A549 (cell line): ENCODE measurements around the gene TRMT2A. TPM values are rescaled to one million over a fixed set of nuclear protein-coding genes. Genes with fewer than 3 reads are reported as not detected.

ENCODE experiments used
- ATAC-seq, 2 experiments: fragments of 200-7000 bp in 1 of 2; fragments of >200 bp in 1 of 2; cut with Nextera tagmentation in 1 of 2; cut with Tn5 transposase in 1 of 2; 3 replicates each; pipeline versions ENCODE4 v1.8.0 to v1.9.1; 2018 to 2020; ENCODE audit warnings: mild to moderate bottlenecking in 1 of 2, moderate library complexity in 1 of 2
- CTCF ChIA-PET: fragments of 300-600 bp; sonication (Branson Sonifier 250); formaldehyde crosslinking; extraction: SDS; loops from one replicate; lab custom pipeline; 2021; ENCODE audit warnings: antibody characterized with exemption, inconsistent platforms; lab: Yijun Ruan, JAX
- POLR2A ChIA-PET: fragments of 350-600 bp; formaldehyde crosslinking; extraction: SDS; loops from one replicate; lab custom pipeline; 2021; ENCODE audit warnings: antibody characterized with exemption, inconsistent platforms; lab: Yijun Ruan, JAX
- DNase-seq, 2 experiments: peaks; one replicate each; pipeline versions ENCODE4 v3.0.0 to v3.0.0-alpha.2; 2011 to 2016; ENCODE audit warnings: low read depth in 1 of 2, low spot score in 1 of 2
- FAIRE-seq: peaks from 2 replicates; lab custom pipeline; 2011; peaks lifted over from hg19 to GRCh38; lab: Jason Lieb, UNC
- H3K27ac ChIP-seq, 2 experiments: fragments of >200 bp; sonication (Bioruptor Twin); formaldehyde crosslinking; 3 replicates each; pipeline ENCODE4 v1.5.1; 2016 to 2017
- H3K4me1 ChIP-seq: fragments of >200 bp; sonication (Bioruptor Twin); formaldehyde crosslinking; 3 replicates; pipeline ENCODE4 v1.6.1; 2016
- H3K4me2 ChIP-seq: fragments of >200 bp; sonication (Bioruptor Twin); formaldehyde crosslinking; 3 replicates; pipeline ENCODE4 v1.6.1; 2016
- H3K4me3 ChIP-seq: fragments of >200 bp; sonication (Bioruptor Twin); formaldehyde crosslinking; 3 replicates; pipeline ENCODE4 v1.5.1; 2016
- H3K9me3 ChIP-seq: fragments of >200 bp; sonication (Bioruptor Twin); formaldehyde crosslinking; 3 replicates; pipeline ENCODE4 v1.6.1; 2016
- BCL3 ChIP-seq: fragments of >200 bp; sonication (Bioruptor Twin); formaldehyde crosslinking; IDR thresholded peaks from 3 replicates; pipeline ENCODE4 v1.6.1; 2016
- BHLHE40 ChIP-seq: IDR thresholded peaks from 2 replicates; pipeline ENCODE4 v1.6.1; 2012; ENCODE audit warnings: low read depth, low read length, inconsistent platforms
- CHD4 ChIP-seq: fragments of 200-600 bp; sonication (generic); IDR thresholded peaks from 2 replicates; pipeline ENCODE4 v1.6.1; 2016; ENCODE audit warnings: antibody characterized with exemption, mild to moderate bottlenecking, borderline replicate concordance
- EHF ChIP-seq: fragments of 250-450 bp; sonication (Bioruptor Pico); IDR thresholded peaks from 2 replicates; pipeline ENCODE4 v1.5.0; 2020; ENCODE audit warnings: mild to moderate bottlenecking
- EP300 ChIP-seq, 2 experiments: fragments of >200 bp; sonication (Bioruptor Twin); formaldehyde crosslinking; IDR thresholded peaks; 2 replicates in 1 of 2; 3 replicates in 1 of 2; pipeline ENCODE4 v1.6.1; 2016 to 2017
- ESRRA ChIP-seq: fragments of 150-350 bp; IDR thresholded peaks from 2 replicates; pipeline ENCODE4 v1.6.1; 2014; ENCODE audit warnings: mild to moderate bottlenecking, low read length, borderline replicate concordance
- FOSB ChIP-seq: fragments of 250-450 bp; sonication (Bioruptor Pico); IDR thresholded peaks from 2 replicates; pipeline ENCODE4 v1.5.0; 2020; ENCODE audit warnings: mild to moderate bottlenecking, moderate library complexity
- HDAC2 ChIP-seq: fragments of 200-600 bp; sonication (generic); IDR thresholded peaks from 2 replicates; pipeline ENCODE4 v1.6.1; 2016
- HOXB13 ChIP-seq: fragments of 250-450 bp; sonication (Bioruptor Pico); IDR thresholded peaks from 2 replicates; pipeline ENCODE4 v1.5.0; 2020; ENCODE audit warnings: low read depth, mild to moderate bottlenecking, moderate library complexity
- HOXB5 ChIP-seq: fragments of 250-450 bp; sonication (Bioruptor Pico); IDR thresholded peaks from 2 replicates; pipeline ENCODE4 v1.5.0; 2020; ENCODE audit warnings: mild to moderate bottlenecking, moderate library complexity
- JUN ChIP-seq, 2 experiments: fragments of >200 bp; sonication (Bioruptor Twin); formaldehyde crosslinking; IDR thresholded peaks; 2 replicates in 1 of 2; 3 replicates in 1 of 2; pipeline ENCODE4 v1.6.1; 2016 to 2017
- JUNB ChIP-seq: fragments of >200 bp; sonication (Bioruptor Twin); formaldehyde crosslinking; IDR thresholded peaks from 2 replicates; pipeline ENCODE4 v1.6.1; 2016
- KDM1A ChIP-seq: fragments of 200-600 bp; sonication (generic); IDR thresholded peaks from 2 replicates; pipeline ENCODE4 v1.6.1; 2016; ENCODE audit warnings: low read depth, mild to moderate bottlenecking
- MAFK ChIP-seq: fragments of 450-650 bp; IDR thresholded peaks from 2 replicates; pipeline ENCODE4 v1.6.1; 2014; ENCODE audit not compliant: partially characterized antibody
- NFE2L2 ChIP-seq: fragments of 150-350 bp; conservative IDR thresholded peaks from 2 replicates; pipeline ENCODE4 v1.6.1; 2014; ENCODE audit warnings: low read length
- PHF8 ChIP-seq: fragments of 200-600 bp; sonication (generic); IDR thresholded peaks from 2 replicates; pipeline ENCODE4 v1.6.1; 2016; ENCODE audit warnings: low read depth, mild to moderate bottlenecking, antibody characterized with exemption, moderate library complexity, borderline replicate concordance
- POLR2A ChIP-seq: IDR thresholded peaks from 2 replicates; pipeline ENCODE4 v1.6.1; 2012; ENCODE audit warnings: mild to moderate bottlenecking, low read length
- RCOR1 ChIP-seq: fragments of 150-350 bp; IDR thresholded peaks from 2 replicates; pipeline ENCODE4 v1.6.1; 2014; ENCODE audit warnings: antibody characterized with exemption, low read length, low read depth
- RFX5 ChIP-seq: fragments of 450-650 bp; IDR thresholded peaks from 2 replicates; pipeline ENCODE4 v1.7.1; 2014; ENCODE audit warnings: antibody characterized with exemption, mild to moderate bottlenecking, moderate library complexity
- SMC3 ChIP-seq: fragments of >200 bp; sonication (Bioruptor Twin); formaldehyde crosslinking; IDR thresholded peaks from 3 replicates; pipeline ENCODE4 v1.6.1; 2018; ENCODE audit warnings: inconsistent platforms
- TFCP2L1 ChIP-seq: fragments of 250-450 bp; sonication (Bioruptor Pico); IDR thresholded peaks from 2 replicates; pipeline ENCODE4 v1.5.0; 2021; ENCODE audit warnings: mild to moderate bottlenecking
- USF2 ChIP-seq: fragments of 450-650 bp; IDR thresholded peaks from 2 replicates; pipeline ENCODE4 v1.6.1; 2014; ENCODE audit warnings: antibody characterized with exemption
- ZC3H11A ChIP-seq: fragments of 450-650 bp; IDR thresholded peaks from 2 replicates; pipeline ENCODE4 v1.6.1; 2014; ENCODE audit warnings: antibody characterized with exemption, mild to moderate bottlenecking
- ZFP36 ChIP-seq: fragments of 450-650 bp; IDR thresholded peaks from 2 replicates; pipeline ENCODE4 v1.6.1; 2014; ENCODE audit warnings: borderline replicate concordance; ENCODE audit not compliant: partially characterized antibody
- ZNF302 ChIP-seq: fragments of 250-450 bp; sonication (Bioruptor Pico); IDR thresholded peaks from 2 replicates; pipeline ENCODE4 v1.9.0; 2021; ENCODE audit warnings: inconsistent platforms, mild to moderate bottlenecking, moderate library complexity
- ZSCAN20 ChIP-seq: fragments of 250-450 bp; sonication (Bioruptor Pico); IDR thresholded peaks from 2 replicates; pipeline ENCODE4 v1.8.0; 2022; ENCODE audit warnings: mild to moderate bottlenecking, moderate library complexity
- WGBS: methylation state at CpG from one replicate; pipeline ENCODE4 v1.1.6; 2017; ENCODE audit errors: missing lambda C conversion rate; 5-methylcytosine and 5-hydroxymethylcytosine counted together
- polyA plus RNA-seq, 4 experiments: library from polyadenylated mRNA; depleted of rRNA in 3 of 4; stranded (reverse); fragments of >200 nt; fragmentation: RNase III in 1 of 4; extraction: RNeasy Plus Mini Kit Qiagen cat#74134 plus additional on column Dnase treatment in 1 of 4; gene quantifications; 2 replicates in 3 of 4; 3 replicates in 1 of 4; pipeline ENCODE4 v1.2.3, GENCODE V29; 2011 to 2017
- TF ChIP-seq, protein P1 (sequence below): fragments of >200 bp; sonication (Bioruptor Twin); formaldehyde crosslinking; IDR thresholded peaks from 3 replicates; pipeline ENCODE4 v1.5.1; 2016
- TF ChIP-seq, protein P2 (sequence below): IDR thresholded peaks from 2 replicates; pipeline ENCODE4 v1.6.1; 2012; ENCODE audit warnings: low read depth, borderline replicate concordance

The TRMT2A gene
- polyA plus RNA-seq, 2 of the 4 experiments (the other 2 are of a cell fraction): 12.3 to 28.8 TPM

- ATAC-seq (no peak), FAIRE-seq (no peak)
- Histone ChIP-seq H3K4me3 (no peak overlapping the region), H3K4me1 (no peaks in the 10 kb centered on the region), H3K4me2 (no peak overlapping the region)
- TF ChIP-seq ESRRA (no peak), ZSCAN20 (CRISPR knock-in tag) (no peak), ZNF302 (no peak), USF2 (no peak)
- TF ChIP-seq, all 56 proteins: peak for 0
- POLR2A ChIA-PET: no interaction called here
- Histone ChIP-seq H3K27ac (no peak overlapping the region), H3K9me3 (no peaks in the 10 kb centered on the region)
- WGBS: 74% methylated on average over 5 of the region's 14 CpGs
- DNase-seq: no peak
- CTCF ChIA-PET: interaction anchor here (7.1 kb wide), 1 partner anchor 134 kb away, joined by 92 read pairs; no protein-coding TSS in a partner anchor
Measured at GRCh38 chr22:20152464-20152890, 35.5 kb upstream of the TRMT2A start.

DNA sequence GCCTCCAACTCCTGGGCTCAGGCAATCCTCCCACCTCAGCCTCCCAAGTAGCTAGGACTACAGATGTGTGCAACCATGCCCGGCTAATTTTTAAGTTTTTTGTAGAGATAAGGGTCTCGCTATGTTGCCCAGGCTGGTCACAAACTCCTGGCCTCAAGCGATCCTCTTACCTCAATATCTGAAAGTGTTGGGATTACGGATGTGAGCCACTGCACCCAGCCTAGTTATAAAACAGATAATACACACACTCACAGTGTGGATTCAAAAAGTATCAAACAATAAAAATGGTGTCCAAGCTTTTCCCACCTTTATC, 34.2 kb upstream of the TRMT2A start:
- CTCF ChIA-PET: interaction anchor here (0.7 to 7.1 kb wide), 2 partner anchors 22 to 135 kb away, joined by 3 to 92 read pairs; no protein-coding TSS in a partner anchor
- TF ChIP-seq ZC3H11A (no peak), EHF (CRISPR knock-in tag) (no peak), HOXB13 (CRISPR knock-in tag) (no peak), NFE2L2 (no peak), ZSCAN20 (CRISPR knock-in tag) (no peak), CHD4 (no peak), POLR2A (no peak), JUN (IDR thresholded peaks at IDR 0.05) (no peak), BCL3 (no peak), ESRRA (no peak), RCOR1 (no peak), ZFP36 (no peak), RFX5 (no peak), PHF8 (no peak), TFCP2L1 (CRISPR knock-in tag) (no peak), HOXB5 (CRISPR knock-in tag) (no peak)
- no peak for DNase-seq
- no peaks in the 10 kb centered on the region for H3K9me3 ChIP-seq
- ATAC-seq: no peak
- 93% methylated on average over 2 of the region's 4 CpGs for WGBS
- H3K27ac ChIP-seq: no peak overlapping the region
- no peak overlapping the region for H3K4me3 ChIP-seq
- FAIRE-seq: no peak
- H3K4me2 ChIP-seq: no peak overlapping the region
- no peaks in the 10 kb centered on the region for H3K4me1 ChIP-seq
- POLR2A ChIA-PET: no interaction called here

GRCh38 chr22:20150381-20151275, 33.6 kb upstream of the TRMT2A start, which contains the start of gene CCDC188:
TSS of gene CCDC188 (minus strand) at chr22:20151055. CDS start at chr22:20150986, 69 bp downstream.
- ATAC-seq (no peak), FAIRE-seq (no peak), DNase-seq (no peak)
- Histone ChIP-seq H3K27ac (no peak within 1 kb of the TSS), H3K9me3 (no peaks in the 10 kb centered on the region), H3K4me1 (no peaks in the 10 kb centered on the region), H3K4me3 (no peak within 1 kb of the TSS), H3K4me2 (no peak within 1 kb of the TSS)
- 72% methylated on average over 3 of the region's 14 CpGs for WGBS
- POLR2A ChIA-PET: no interaction called here
- CTCF ChIA-PET: interaction anchor here (0.7 to 7.1 kb wide), 2 partner anchors 21 to 135 kb away, joined by 3 to 92 read pairs; no protein-coding TSS in a partner anchor
- TF ChIP-seq KDM1A: no peak
- no peak for TF ChIP-seq ZC3H11A
- no peak for TF ChIP-seq HDAC2
- TF ChIP-seq, protein P1, sequence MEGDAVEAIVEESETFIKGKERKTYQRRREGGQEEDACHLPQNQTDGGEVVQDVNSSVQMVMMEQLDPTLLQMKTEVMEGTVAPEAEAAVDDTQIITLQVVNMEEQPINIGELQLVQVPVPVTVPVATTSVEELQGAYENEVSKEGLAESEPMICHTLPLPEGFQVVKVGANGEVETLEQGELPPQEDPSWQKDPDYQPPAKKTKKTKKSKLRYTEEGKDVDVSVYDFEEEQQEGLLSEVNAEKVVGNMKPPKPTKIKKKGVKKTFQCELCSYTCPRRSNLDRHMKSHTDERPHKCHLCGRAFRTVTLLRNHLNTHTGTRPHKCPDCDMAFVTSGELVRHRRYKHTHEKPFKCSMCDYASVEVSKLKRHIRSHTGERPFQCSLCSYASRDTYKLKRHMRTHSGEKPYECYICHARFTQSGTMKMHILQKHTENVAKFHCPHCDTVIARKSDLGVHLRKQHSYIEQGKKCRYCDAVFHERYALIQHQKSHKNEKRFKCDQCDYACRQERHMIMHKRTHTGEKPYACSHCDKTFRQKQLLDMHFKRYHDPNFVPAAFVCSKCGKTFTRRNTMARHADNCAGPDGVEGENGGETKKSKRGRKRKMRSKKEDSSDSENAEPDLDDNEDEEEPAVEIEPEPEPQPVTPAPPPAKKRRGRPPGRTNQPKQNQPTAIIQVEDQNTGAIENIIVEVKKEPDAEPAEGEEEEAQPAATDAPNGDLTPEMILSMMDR: no peak
- no peak for TF ChIP-seq BCL3
- TF ChIP-seq JUNB: no peak
- TF ChIP-seq FOSB (CRISPR knock-in tag): no peak
- no peak for TF ChIP-seq ZNF302
- no peak for TF ChIP-seq MAFK
- no peak for TF ChIP-seq JUN (IDR thresholded peaks at IDR 0.05)
- TF ChIP-seq, protein P2, sequence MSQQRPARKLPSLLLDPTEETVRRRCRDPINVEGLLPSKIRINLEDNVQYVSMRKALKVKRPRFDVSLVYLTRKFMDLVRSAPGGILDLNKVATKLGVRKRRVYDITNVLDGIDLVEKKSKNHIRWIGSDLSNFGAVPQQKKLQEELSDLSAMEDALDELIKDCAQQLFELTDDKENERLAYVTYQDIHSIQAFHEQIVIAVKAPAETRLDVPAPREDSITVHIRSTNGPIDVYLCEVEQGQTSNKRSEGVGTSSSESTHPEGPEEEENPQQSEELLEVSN: no peak
- TF ChIP-seq SMC3: no peak
- TF ChIP-seq EP300 (IDR thresholded peaks at IDR 0.05): no peak
- no peak for TF ChIP-seq BHLHE40
- TF ChIP-seq USF2: no peak
- no peak for TF ChIP-seq RCOR1
